A673 (cell line): Measurements from ENCODE around the gene AP1S3.

Source experiments
- EZH2 ChIP-seq: fragments of 200-600 bp; sonication (generic); IDR thresholded peaks from 2 replicates; pipeline ENCODE4 v1.6.1; 2017; ENCODE audit warnings: borderline replicate concordance, low read depth, mild to moderate bottlenecking, mixed read lengths, antibody characterized with exemption, low read length; ENCODE audit not compliant: poor library complexity, severe bottlenecking
- TF ChIP-seq, protein P1 (sequence below): fragments of 300-800, 200-600 bp; sonication (generic); conservative IDR thresholded peaks from 2 replicates; pipeline ENCODE4 v1.5.1; 2017; ENCODE audit warnings: low read depth, mild to moderate bottlenecking, antibody characterized with exemption, low read length, moderate library complexity, mixed read lengths

DNA sequence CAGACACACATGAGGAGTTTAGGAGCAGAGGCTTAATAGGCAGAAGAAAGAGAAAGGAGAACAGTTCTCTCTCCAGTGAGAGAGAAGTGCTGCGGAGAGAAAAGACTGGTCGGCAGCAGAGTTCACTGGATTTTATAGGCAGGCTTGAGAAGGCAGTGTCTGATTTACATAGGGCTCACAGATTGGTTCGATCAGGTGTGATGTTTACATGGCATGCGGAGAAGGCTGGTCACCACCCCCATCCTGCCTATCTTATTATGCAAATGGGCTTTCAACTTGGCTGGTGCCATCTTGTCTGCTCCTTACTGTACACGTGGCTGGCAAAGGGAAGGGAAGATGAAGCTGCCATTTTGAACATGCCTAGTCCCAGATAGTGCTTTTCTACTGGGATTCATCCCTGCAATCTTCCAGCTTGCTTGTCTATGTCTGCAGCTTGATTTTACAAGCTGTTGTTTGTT is 113.4 kb downstream of the AP1S3 start:
- TF ChIP-seq, protein P1, sequence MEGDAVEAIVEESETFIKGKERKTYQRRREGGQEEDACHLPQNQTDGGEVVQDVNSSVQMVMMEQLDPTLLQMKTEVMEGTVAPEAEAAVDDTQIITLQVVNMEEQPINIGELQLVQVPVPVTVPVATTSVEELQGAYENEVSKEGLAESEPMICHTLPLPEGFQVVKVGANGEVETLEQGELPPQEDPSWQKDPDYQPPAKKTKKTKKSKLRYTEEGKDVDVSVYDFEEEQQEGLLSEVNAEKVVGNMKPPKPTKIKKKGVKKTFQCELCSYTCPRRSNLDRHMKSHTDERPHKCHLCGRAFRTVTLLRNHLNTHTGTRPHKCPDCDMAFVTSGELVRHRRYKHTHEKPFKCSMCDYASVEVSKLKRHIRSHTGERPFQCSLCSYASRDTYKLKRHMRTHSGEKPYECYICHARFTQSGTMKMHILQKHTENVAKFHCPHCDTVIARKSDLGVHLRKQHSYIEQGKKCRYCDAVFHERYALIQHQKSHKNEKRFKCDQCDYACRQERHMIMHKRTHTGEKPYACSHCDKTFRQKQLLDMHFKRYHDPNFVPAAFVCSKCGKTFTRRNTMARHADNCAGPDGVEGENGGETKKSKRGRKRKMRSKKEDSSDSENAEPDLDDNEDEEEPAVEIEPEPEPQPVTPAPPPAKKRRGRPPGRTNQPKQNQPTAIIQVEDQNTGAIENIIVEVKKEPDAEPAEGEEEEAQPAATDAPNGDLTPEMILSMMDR, result no peak
- TF ChIP-seq EZH2, result no peak
